T-helper 17 cell (primary cell): ENCODE results near the gene R3HDM4. TPM values are rescaled to one million over a fixed set of nuclear protein-coding genes. Genes with fewer than 3 reads are reported as not detected.
"Not testable (repeated sequence)": the region's sequence is repeated elsewhere in the genome, so short reads cannot be mapped to it uniquely, and the experiment has no call there.

Experiments
- ATAC-seq: fragments of 150-1000 bp; cut with Tn5 transposase; 2 replicates; pipeline ENCODE4 v1.10.0; 2021; ENCODE audit warnings: mild to moderate bottlenecking, moderate library complexity
- DNase-seq, 3 donors: peaks; one replicate each; pipeline versions ENCODE4 v3.0.0 to v3.0.0-alpha.2; 2020 to 2021
- H3K9me3 ChIP-seq: one replicate; pipeline ENCODE4 v1.7.0; 2013; ENCODE audit warnings: low read length, mild to moderate bottlenecking; ENCODE audit not compliant: control insufficient read depth, poor library complexity, severe bottlenecking
- H3K27ac Mint-ChIP-seq: one replicate; pipeline ENCODE4 v1.8.0; 2022; ENCODE audit warnings: mild to moderate bottlenecking, moderate library complexity, mixed read lengths
- H3K27me3 Mint-ChIP-seq: one replicate; pipeline ENCODE4 v1.8.0; 2022; ENCODE audit warnings: mixed read lengths
- H3K36me3 Mint-ChIP-seq: one replicate; pipeline ENCODE4 v1.8.0; 2022; ENCODE audit warnings: low read depth, mixed read lengths
- H3K4me1 Mint-ChIP-seq: one replicate; pipeline ENCODE4 v1.8.0; 2022; ENCODE audit warnings: mild to moderate bottlenecking, mixed read lengths
- H3K4me3 Mint-ChIP-seq: one replicate; pipeline ENCODE4 v1.8.0; 2022; ENCODE audit warnings: mild to moderate bottlenecking, moderate library complexity, mixed read lengths
- total RNA-seq, 4 donors: library from RNA in 2 of 4; stranded (reverse) in 2 of 4; gene quantifications; one replicate each; pipeline ENCODE4 v1.2.3 and lab custom pipeline; 2022 to 2026

Gene R3HDM4
- total RNA-seq, 2 donors from 2014 or later: 233 to 243 TPM

DNA sequence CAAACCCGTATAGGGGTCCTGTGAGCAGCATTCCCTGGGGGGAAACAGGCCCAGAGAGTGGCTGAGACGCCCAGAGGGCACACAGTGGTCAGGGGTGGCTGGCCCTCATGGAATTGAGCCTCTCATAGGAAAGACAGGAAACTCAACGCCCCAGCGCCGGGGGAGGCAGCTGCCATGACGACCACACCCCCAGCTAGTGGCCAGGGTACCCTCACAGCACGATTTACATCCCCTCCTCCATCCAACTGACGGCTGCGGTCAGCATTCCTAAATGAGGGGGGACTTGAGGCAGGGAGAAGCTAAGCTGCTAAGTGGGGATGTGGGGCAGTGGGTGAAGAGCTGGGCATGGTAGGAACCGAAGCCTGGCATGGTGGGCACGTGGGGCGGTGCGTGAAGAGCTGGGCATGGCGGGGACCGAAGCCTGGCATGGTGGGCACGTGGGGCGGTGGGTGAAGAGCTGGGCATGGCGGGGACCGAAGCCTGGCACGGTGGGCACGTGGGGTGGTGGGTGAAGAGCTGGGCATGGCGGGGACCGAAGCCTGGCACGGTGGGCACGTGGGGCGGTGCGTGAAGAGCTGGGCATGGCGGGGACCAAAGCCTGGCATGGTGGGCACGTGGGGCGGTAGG lies 30.0 kb downstream of the R3HDM4 start:
- H3K9me3 ChIP-seq: no peaks in the 10 kb centered on the region
- DNase-seq (no peak), ATAC-seq (no peak)
- Mint-ChIP-seq H3K4me3 (no peak overlapping the region), H3K4me1 (no peaks in the 10 kb centered on the region), H3K27me3 (no peaks in the 10 kb centered on the region), H3K27ac (no peak overlapping the region), H3K36me3 (no peaks in the 10 kb centered on the region)

DNA sequence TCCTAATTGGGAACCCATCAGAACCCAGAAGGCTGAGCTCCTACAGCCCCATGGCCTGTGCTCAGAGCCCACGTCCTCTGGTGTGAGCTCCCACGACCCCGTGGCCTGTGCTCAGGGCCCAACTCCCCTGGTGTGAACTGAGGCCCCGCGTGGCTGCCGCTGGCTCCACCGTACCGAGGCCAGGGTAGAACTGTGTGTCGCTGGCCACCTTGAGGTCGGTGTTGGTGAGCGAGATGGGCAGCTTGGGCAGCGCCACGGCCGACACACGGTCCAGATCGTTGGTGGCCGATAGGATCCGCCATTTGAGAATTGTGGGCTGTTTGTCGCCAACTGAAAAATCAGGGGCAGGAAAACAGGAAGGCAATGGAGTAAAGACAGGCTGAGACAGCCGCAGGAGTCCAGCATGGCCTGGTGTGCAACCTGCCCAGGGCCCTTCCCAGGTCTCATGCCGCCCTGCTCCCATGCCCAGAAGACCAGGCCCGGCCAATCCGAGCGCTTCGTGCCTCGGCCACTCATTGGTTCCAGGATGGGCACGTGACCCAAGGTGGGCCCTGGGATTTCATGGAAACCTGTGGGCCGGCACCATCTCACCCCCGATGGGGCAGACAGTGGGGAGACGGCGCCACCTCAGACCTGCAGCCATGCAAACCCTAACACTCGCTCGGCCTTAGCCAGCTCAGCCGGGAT lies 31.5 kb downstream of the R3HDM4 start:
- Mint-ChIP-seq H3K27me3 (no peaks in the 10 kb centered on the region), H3K4me1 (no peaks in the 10 kb centered on the region), H3K27ac (no peak overlapping the region), H3K36me3 (no peaks in the 10 kb centered on the region), H3K4me3 (no peak overlapping the region)
- ATAC-seq: no peak
- no peaks in the 10 kb centered on the region for H3K9me3 ChIP-seq
- no peak for DNase-seq

DNA sequence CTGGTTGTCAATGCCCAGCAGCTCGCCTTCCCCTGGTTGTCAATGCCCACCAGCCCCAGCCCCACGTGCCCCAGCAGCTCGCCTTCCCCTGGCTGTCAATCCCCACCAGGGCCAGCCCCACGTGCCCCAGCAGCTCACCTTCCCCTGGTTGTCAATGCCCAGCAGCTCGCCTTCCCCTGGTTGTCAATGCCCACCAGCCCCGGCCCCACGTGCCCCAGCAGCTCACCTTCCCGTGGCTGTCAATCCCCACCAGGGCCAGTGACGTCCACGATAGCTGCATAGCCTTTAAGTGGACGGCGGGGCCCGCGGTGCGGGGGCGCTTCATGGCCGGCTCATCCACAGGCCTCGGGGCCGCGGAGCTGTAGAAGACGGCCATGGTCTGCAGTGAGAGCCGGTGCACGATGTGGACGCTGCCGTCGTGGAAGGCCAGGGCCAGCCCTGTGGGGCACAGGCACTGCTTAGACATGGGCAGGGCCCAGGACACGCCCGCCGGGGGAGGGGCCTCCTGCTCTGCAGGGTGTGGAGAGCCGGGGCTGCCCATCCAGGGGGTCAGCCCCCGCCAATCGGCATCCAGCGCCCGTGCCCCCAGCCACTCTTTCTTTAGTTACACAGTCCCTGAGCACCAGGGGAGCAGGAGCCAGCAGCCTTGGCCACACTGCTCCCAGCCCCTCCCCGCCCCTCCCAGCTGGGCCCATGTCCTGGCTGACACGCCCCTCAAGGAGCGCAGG lies 33.1 kb downstream of the R3HDM4 start:
- no peaks in the 10 kb centered on the region for H3K4me1 Mint-ChIP-seq
- H3K36me3 Mint-ChIP-seq: no peaks in the 10 kb centered on the region
- H3K9me3 ChIP-seq: no peaks in the 10 kb centered on the region
- ATAC-seq (no peak), DNase-seq (no peak)
- no peak overlapping the region for H3K27ac Mint-ChIP-seq
- H3K27me3 Mint-ChIP-seq: no peaks in the 10 kb centered on the region
- no peak overlapping the region for H3K4me3 Mint-ChIP-seq

DNA sequence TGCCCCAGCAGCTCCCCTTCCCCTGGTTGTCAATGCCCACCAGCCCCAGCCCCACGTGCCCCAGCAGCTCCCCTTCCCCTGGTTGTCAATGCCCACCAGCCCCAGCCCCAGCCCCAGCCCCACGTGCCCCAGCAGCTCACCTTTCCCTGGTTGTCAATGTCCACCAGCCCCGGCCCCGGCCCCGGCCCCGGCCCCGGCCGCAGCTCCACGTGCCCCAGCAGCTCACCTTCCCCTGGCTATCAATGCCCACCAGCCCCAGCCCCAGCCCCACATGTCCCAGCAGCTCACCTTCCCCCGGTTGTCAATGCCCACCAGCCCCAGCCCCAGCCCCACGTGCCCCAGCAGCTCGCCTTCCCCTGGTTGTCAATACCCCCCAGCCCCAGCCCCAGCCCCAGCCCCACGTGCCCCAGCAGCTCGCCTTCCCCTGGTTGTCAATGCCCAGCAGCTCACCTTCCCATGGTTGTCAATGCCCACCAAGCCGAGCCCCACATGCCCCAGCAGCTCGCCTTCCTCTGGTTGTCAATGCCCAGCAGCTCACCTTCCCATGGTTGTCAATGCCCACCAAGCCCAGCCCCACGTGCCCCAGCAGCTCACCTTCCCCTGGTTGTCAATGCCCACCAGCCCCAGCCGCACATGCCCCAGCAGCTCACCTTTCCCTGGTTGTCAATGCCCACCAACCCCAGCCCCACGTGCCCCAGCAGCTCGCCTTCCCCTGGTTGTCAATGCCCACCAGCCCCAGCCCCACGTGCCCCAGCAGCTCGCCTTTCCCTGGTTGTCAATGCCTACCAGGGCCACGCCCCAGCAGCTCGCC lies 34.1 kb downstream of the R3HDM4 start:
- not testable (repeated sequence) for DNase-seq, H3K27ac Mint-ChIP-seq, H3K27me3 Mint-ChIP-seq, H3K36me3 Mint-ChIP-seq, ATAC-seq, H3K4me1 Mint-ChIP-seq, H3K9me3 ChIP-seq
- peak overlapping the region; percentile 9 for H3K4me3 Mint-ChIP-seq

DNA sequence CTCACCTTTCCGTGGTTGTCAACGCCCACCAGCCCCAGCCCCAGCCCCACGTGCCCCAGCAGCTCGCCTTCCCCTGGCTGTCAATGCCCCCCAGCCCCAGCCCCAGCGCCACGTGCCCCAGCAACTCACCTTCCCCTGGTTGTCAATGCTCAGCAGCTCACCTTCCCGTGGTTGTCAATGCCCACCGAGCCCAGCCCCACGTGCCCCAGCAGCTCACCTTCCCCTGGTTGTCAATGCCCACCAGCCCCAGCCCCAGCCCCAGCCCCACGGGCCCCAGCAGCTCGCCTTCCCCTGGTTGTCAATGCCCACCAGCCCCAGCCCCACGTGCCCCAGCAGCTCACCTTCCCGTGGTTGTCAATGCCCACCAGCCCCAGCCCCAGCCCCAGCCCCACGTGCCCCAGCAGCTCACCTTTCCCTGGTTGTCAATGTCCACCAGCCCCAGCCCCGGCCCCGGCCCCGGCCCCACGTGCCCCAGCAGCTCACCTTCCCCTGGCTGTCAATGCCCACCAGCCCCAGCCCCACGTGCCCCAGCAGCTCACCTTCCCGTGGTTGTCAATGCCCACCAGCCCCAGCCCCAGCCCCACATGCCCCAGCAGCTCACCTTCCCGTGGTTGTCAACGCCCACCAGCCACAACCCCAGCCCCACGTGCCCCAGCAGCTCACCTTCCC lies 34.9 kb downstream of the R3HDM4 start:
- not testable (repeated sequence) for H3K27ac Mint-ChIP-seq, H3K36me3 Mint-ChIP-seq, H3K4me1 Mint-ChIP-seq, H3K9me3 ChIP-seq, DNase-seq, H3K4me3 Mint-ChIP-seq, ATAC-seq, H3K27me3 Mint-ChIP-seq

DNA sequence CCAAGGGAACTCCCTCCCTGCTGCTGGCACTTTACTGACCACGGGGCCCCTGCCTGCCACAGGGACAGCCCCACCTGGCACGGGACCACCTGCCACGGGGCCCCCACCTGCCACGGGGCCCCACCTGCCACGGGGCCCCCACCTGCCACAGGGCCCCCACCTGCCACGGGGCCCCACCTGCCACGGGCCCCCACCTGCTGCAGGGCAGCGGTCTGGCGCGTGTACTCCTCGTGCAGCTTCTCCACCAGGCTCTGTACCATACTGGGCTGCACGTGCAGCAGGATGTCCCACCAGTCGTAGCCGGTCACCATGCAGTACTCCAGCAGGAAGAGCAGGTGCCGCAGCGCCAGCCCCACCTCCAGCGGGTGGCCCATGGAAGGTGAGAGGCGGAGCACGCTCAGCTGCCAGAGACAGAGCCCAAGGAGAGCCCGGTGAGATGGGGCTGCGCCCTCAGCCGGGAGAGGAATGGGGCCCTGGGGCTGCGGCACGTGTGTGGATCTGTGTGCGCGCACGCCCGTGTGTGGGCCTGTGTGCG lies 36.2 kb downstream of the R3HDM4 start:
- Mint-ChIP-seq H3K27me3 (no peaks in the 10 kb centered on the region), H3K4me3 (no peak overlapping the region), H3K27ac (no peak overlapping the region), H3K4me1 (peaks cover 7% of the 10 kb centered on the region), H3K36me3 (no peaks in the 10 kb centered on the region)
- ATAC-seq: no peak
- DNase-seq: no peak
- no peaks in the 10 kb centered on the region for H3K9me3 ChIP-seq

DNA sequence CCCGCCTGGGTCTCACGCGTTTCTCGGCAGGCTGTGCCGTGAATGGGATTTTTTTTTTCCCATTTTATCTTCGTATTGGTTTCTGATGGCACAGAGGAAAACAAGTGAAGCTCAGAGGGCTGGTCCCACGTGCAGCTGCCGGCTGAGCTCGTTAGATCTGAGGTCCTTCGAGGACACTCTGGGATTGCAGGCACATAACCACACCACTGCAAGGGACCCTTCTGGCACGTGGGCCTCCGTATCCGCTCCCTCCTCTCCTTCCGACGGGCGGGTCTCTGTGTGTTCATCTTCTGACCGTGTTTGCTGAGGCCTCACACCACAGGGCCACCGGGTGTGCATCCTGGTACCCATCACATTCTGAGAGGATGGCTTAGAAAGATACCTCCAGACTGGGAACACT lies 36.9 kb downstream of the R3HDM4 start:
- peaks cover 2% of the 10 kb centered on the region for H3K36me3 Mint-ChIP-seq
- H3K27me3 Mint-ChIP-seq: no peaks in the 10 kb centered on the region
- H3K9me3 ChIP-seq: no peaks in the 10 kb centered on the region
- H3K4me3 Mint-ChIP-seq: no peak overlapping the region
- DNase-seq: no peak
- peaks cover 10% of the 10 kb centered on the region for H3K4me1 Mint-ChIP-seq
- no peak for ATAC-seq
- no peak overlapping the region for H3K27ac Mint-ChIP-seq

DNA sequence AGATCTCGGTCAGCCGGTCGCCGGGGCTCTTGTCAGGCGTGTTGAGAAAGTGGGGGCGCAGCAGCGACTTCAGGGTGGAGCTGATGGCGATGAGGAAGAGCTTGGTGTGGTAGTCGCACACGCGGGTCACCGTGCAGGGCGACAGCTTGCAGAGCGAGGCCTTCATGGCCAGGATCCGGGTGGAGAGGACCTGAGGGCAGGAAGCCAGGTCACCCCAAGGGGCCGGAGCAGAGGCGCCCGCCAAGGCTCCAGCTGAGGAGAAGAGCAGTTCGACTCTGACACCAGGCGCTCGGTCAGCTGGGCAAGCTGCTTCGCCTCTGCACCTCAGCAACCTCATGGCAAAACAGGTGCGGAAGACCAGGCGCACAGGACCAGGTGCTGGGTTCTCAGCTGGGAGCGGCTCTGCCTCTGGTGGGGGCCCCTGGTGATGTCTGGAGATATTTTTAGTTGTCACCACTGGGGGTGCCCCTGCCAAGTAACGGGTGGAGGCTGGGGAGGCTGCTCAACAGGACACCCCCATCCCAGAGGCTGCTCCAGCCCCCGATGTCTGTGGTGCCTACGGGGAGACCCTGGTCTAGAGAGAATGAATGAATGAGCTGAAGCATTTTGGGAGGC lies 37.6 kb downstream of the R3HDM4 start:
- ATAC-seq (no peak), DNase-seq (no peak)
- no peaks in the 10 kb centered on the region for H3K27me3 Mint-ChIP-seq
- no peaks in the 10 kb centered on the region for H3K9me3 ChIP-seq
- H3K4me1 Mint-ChIP-seq: peaks cover 11% of the 10 kb centered on the region
- no peak overlapping the region for H3K27ac Mint-ChIP-seq
- H3K4me3 Mint-ChIP-seq: no peak overlapping the region
- peaks cover 2% of the 10 kb centered on the region for H3K36me3 Mint-ChIP-seq

DNA sequence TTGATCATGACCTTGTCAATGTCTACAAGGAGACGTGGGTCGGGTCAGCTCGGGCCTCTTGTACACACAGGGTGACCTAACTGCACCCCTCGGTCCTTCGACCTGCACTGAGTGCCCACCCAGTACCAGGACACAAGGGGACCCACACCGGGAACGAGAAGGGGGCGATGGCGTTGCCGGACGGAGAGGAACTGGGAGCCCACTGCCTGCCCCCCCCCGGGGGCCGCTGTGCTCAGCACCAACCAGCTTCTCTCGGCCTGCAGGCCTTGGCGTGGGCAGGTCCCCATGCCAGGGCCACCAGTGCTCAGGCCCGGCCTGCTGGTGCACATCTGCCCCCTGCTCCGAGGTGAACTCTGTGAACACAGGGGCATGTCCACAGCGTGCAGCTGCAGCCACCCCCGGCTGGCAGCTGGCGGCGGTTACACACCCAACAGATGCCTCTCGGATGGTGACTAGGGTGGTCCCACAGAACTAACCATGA lies 39.4 kb downstream of the R3HDM4 start:
- H3K27me3 Mint-ChIP-seq: no peaks in the 10 kb centered on the region
- no peak overlapping the region for H3K27ac Mint-ChIP-seq
- H3K36me3 Mint-ChIP-seq: peaks cover 2% of the 10 kb centered on the region
- no peak overlapping the region for H3K4me3 Mint-ChIP-seq
- H3K9me3 ChIP-seq: no peaks in the 10 kb centered on the region
- DNase-seq (no peak), ATAC-seq (no peak)
- peaks cover 14% of the 10 kb centered on the region for H3K4me1 Mint-ChIP-seq

DNA sequence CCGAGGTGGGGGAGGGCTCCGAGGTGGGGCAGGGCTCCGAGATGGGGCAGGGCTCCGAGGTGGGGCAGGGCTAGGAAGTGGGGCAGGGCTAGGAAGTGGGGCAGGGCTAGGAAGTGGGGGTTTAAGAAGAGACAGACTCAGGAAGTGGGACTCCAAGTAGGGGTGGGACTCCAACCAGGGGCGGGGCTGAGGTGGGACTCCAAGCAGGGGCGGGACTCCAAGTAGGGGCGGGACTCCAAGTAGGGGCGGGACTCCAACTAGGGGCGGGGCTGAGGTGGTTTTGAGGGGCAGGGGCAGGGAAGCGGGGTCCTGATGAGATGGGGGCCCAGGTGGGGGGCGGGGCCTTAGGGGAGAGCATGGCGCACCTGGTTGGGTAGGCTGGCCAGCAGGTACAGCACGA lies 39.9 kb downstream of the R3HDM4 start:
- peak; percentile 57 to 81 (median 67) for DNase-seq
- Mint-ChIP-seq H3K36me3 (peaks cover 2% of the 10 kb centered on the region), H3K4me1 (peaks cover 16% of the 10 kb centered on the region), H3K4me3 (peak overlapping the region; percentile 89), H3K27me3 (no peaks in the 10 kb centered on the region), H3K27ac (peak overlapping the region; percentile 66)
- peak; percentile 90 for ATAC-seq
- no peaks in the 10 kb centered on the region for H3K9me3 ChIP-seq

DNA sequence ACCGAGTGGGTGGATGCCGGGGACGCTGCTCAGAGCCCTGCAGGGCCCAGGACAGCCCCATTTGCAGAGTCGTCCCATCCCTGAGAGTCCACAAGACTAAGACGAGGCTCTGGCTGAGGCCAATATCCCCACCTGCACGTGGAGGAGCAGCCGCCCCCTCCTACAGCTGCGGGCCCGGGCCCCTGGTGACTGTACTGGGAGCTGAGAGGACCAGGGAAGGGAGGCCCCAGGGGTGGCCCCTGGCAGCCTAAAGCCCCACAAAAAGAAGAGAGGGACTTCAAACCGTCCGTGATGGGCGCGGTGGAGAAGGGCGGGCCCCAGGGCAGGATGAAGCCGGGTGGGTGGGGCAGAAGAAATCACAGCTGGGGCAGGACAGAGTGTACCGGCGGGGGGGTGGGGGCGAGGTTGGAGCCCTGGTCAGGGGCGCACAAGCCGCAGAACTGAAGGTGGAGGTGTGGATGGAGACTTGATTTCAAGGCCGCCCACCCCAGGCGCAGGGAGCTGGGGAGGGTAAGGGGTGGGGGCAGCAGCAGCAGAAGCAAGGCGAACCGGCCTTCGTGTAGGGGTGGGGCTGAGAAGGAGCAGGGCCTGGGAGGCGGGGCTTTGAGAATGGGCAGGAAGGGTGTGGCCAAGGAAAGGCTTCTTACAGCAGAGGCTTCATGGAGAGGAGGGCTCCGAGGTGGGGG lies 40.6 kb downstream of the R3HDM4 start:
- ATAC-seq: peak; percentile 84
- no peaks in the 10 kb centered on the region for H3K9me3 ChIP-seq
- Mint-ChIP-seq H3K27ac (peak overlapping the region; percentile 66), H3K36me3 (peaks cover 2% of the 10 kb centered on the region), H3K4me3 (peak overlapping the region; percentile 89), H3K4me1 (peaks cover 16% of the 10 kb centered on the region), H3K27me3 (no peaks in the 10 kb centered on the region)
- peak; percentile 70 to 79 (median 76) for DNase-seq
